ENCODE measurements around the gene PWP2.
"Not testable (repeated sequence)": the region's sequence is repeated elsewhere in the genome, so short reads cannot be mapped to it uniquely, and the experiment has no call there.

DNA sequence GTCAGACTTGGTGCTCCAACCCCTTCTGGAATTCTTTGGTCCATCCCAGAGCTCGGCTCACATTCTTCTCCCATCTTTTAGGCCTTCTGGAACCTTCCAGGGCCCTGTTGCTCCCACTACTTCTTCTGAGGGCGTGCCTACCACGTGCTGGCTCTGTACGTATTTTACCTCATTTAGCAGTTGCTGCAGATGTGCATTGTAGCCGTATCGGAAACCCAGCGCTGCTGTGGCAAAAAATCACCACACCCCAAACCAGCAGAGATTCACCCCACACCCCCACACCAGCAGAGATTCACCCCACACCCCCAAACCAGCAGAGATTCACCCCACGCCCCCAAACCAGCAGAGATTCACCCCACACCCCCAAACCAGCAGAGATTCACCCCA is 48.8 kb downstream of the PWP2 start:
- TF ChIP-seq, protein P1, sequence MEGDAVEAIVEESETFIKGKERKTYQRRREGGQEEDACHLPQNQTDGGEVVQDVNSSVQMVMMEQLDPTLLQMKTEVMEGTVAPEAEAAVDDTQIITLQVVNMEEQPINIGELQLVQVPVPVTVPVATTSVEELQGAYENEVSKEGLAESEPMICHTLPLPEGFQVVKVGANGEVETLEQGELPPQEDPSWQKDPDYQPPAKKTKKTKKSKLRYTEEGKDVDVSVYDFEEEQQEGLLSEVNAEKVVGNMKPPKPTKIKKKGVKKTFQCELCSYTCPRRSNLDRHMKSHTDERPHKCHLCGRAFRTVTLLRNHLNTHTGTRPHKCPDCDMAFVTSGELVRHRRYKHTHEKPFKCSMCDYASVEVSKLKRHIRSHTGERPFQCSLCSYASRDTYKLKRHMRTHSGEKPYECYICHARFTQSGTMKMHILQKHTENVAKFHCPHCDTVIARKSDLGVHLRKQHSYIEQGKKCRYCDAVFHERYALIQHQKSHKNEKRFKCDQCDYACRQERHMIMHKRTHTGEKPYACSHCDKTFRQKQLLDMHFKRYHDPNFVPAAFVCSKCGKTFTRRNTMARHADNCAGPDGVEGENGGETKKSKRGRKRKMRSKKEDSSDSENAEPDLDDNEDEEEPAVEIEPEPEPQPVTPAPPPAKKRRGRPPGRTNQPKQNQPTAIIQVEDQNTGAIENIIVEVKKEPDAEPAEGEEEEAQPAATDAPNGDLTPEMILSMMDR (IDR thresholded peaks at IDR 0.05; ENCODE audit: extremely low read depth in 1 of 2, insufficient read depth in 1 of 2, low read depth in 1 of 2, low read length in 2 of 2), result not testable (repeated sequence)
- not testable (repeated sequence) for TF ChIP-seq POLR2A (IDR thresholded peaks at IDR 0.05; ENCODE audit: low read depth, low read length); MYC (IDR thresholded peaks at IDR 0.05; ENCODE audit: low read depth, low read length); POLR2AphosphoS5 (IDR thresholded peaks at IDR 0.05; ENCODE audit: insufficient read depth, low read depth, low read length); MAX (IDR thresholded peaks at IDR 0.05; ENCODE audit: insufficient read depth, insufficient read length); GATA2 (IDR thresholded peaks at IDR 0.05; ENCODE audit: insufficient read depth, insufficient read length, low read depth, low read length); EZH2 (IDR thresholded peaks at IDR 0.05; ENCODE audit: borderline replicate concordance, low read depth, low read length, severe bottlenecking); JUN (IDR thresholded peaks at IDR 0.05; ENCODE audit: borderline replicate concordance, insufficient read depth, insufficient read length, low read depth); FOS (IDR thresholded peaks at IDR 0.05; ENCODE audit: borderline replicate concordance, insufficient read depth, low read length)

Data from endothelial cell of umbilical vein (primary cell).